Endothelial cell of umbilical vein (primary cell): ENCODE data around the gene HYAL3. TPM values are rescaled to one million over a fixed set of nuclear protein-coding genes. Genes with fewer than 3 reads are reported as not detected.
A peak's percentile ranks its signal among the peaks of the same experiment; 100 is the strongest.

Source experiments
- BruUV-seq: library from RNA; stranded (reverse); fragments of 400-500 nt; replicated peaks from 2 replicates; lab custom pipeline; 2021; lab: Mats Ljungman, UMichigan
- CTCF ChIA-PET: fragments of 300-600, 350-600 bp; sonication (Branson Sonifier 250); formaldehyde crosslinking; loops from one replicate; lab custom pipeline; 2021; ENCODE audit warnings: antibody characterized with exemption, inconsistent platforms; lab: Charles Lee
- POLR2A ChIA-PET: fragments of 300-600, 350-600 bp; sonication (Branson Sonifier 250); formaldehyde crosslinking; loops from one replicate; lab custom pipeline; 2021; ENCODE audit warnings: antibody characterized with exemption, inconsistent platforms; lab: Charles Lee
- DNase-seq: peaks from one replicate; pipeline ENCODE4 v3.0.0-alpha.2; 2011; ENCODE audit warnings: low read depth, low spot score
- FAIRE-seq: peaks from 2 replicates; lab custom pipeline; 2011; peaks lifted over from hg19 to GRCh38; lab: Jason Lieb, UNC
- H2AFZ ChIP-seq: 2 replicates; pipeline ENCODE4 v1.6.0; 2012; ENCODE audit warnings: low read depth, low read length, control low read depth, inconsistent platforms
- H3K27ac ChIP-seq: 2 replicates; pipeline ENCODE4 v1.5.1; 2011; ENCODE audit warnings: low read depth, mild to moderate bottlenecking, control low read depth, low read length, moderate library complexity; ENCODE audit not compliant: insufficient read depth
- H3K27me3 ChIP-seq, 2 experiments: 2 replicates each; pipeline versions ENCODE4 v1.6.0 to v1.6.1; 2011; ENCODE audit warnings: low read length in 2 of 2, mixed read lengths in 1 of 2; ENCODE audit not compliant: control insufficient read depth in 2 of 2, insufficient read depth in 2 of 2
- H3K36me3 ChIP-seq, 2 experiments: 2 replicates in 1 of 2; 3 replicates in 1 of 2; pipeline ENCODE4 v1.5.1; 2011; ENCODE audit warnings: low read length in 2 of 2, mild to moderate bottlenecking in 1 of 2, moderate library complexity in 1 of 2; ENCODE audit not compliant: control insufficient read depth in 2 of 2, insufficient read depth in 2 of 2; ENCODE audit errors: extremely low read depth in 1 of 2
- H3K4me1 ChIP-seq: 3 replicates; pipeline ENCODE4 v1.5.1; 2011; ENCODE audit warnings: mild to moderate bottlenecking, low read length; ENCODE audit not compliant: control insufficient read depth, insufficient read depth; ENCODE audit errors: extremely low read depth
- H3K4me2 ChIP-seq: 2 replicates; pipeline ENCODE4 v1.6.1; 2011; ENCODE audit warnings: low read length, control low read depth, mixed read lengths; ENCODE audit not compliant: insufficient read depth
- H3K4me3 ChIP-seq, 3 experiments: fragments of 200-600 bp in 1 of 3; sonication (generic), shearing (Covaris generic) in 1 of 3; replicated peaks in 1 of 3; 2 replicates each; pipeline ENCODE4 v1.5.1; 2011 to 2016; ENCODE audit warnings: control low read depth in 3 of 3, low read length in 3 of 3, mild to moderate bottlenecking in 2 of 3, inconsistent platforms in 1 of 3, low read depth in 1 of 3, moderate library complexity in 1 of 3; ENCODE audit not compliant: insufficient read depth in 1 of 3
- H3K79me2 ChIP-seq: 2 replicates; pipeline ENCODE4 v1.6.0; 2012; ENCODE audit warnings: low read length, inconsistent platforms; ENCODE audit not compliant: control insufficient read depth, insufficient read depth
- H3K9ac ChIP-seq: replicated peaks from 2 replicates; pipeline ENCODE3; 2011; ENCODE audit warnings: low read length, control low read depth; ENCODE audit not compliant: insufficient read depth; ENCODE audit errors: extremely low read depth
- H3K9me1 ChIP-seq: replicated peaks from 3 replicates; pipeline ENCODE4 v1.6.0; 2011; ENCODE audit warnings: mild to moderate bottlenecking, low read length; ENCODE audit not compliant: control insufficient read depth, insufficient read depth; ENCODE audit errors: extremely low read depth
- H3K9me3 ChIP-seq: replicated peaks from 2 replicates; pipeline ENCODE4 v1.5.1; 2012; ENCODE audit warnings: low read length, inconsistent platforms; ENCODE audit not compliant: control insufficient read depth, insufficient read depth
- H4K20me1 ChIP-seq: replicated peaks from 2 replicates; pipeline ENCODE3; 2011; ENCODE audit warnings: mild to moderate bottlenecking, low read length; ENCODE audit not compliant: control insufficient read depth, insufficient read depth; ENCODE audit errors: extremely low read depth
- EZH2 ChIP-seq: IDR thresholded peaks from 2 replicates; pipeline ENCODE4 v1.6.1; 2012; ENCODE audit warnings: borderline replicate concordance, low read depth, mild to moderate bottlenecking, moderate library complexity, low read length, inconsistent platforms; ENCODE audit not compliant: severe bottlenecking
- JUN ChIP-seq: IDR thresholded peaks from 2 replicates; pipeline ENCODE4 v1.6.1; 2011; ENCODE audit warnings: borderline replicate concordance, low read depth; ENCODE audit not compliant: insufficient read length, insufficient read depth
- MYC ChIP-seq: IDR thresholded peaks from one replicate; pipeline ENCODE4 v1.6.1; 2011; ENCODE audit warnings: mild to moderate bottlenecking, low read depth, low read length
- POLR2AphosphoS5 ChIP-seq: IDR thresholded peaks from 2 replicates; pipeline ENCODE4 v1.6.1; 2012; ENCODE audit warnings: low read depth, mild to moderate bottlenecking, control low read depth, low read length, moderate library complexity; ENCODE audit not compliant: insufficient read depth
- dilution Hi-C: fragments of 300-500 bp; cut with MboI; formaldehyde crosslinking; loops from one replicate; pipeline ENCODE4 v1.15.0; 2019; ENCODE audit warnings: low sequenced_read_pairs; ENCODE audit not compliant: extremely low pct_ligation_motif_present
- intact Hi-C: fragments of 100-400 bp; cut with micrococcal nuclease; formaldehyde crosslinking; loops from one replicate; pipeline ENCODE4 v1.10.0; 2022
- polyA plus RNA-seq, 4 experiments: library from polyadenylated mRNA; depleted of rRNA in 3 of 4; stranded (reverse) in 3 of 4; unstranded in 1 of 4; fragments of >200 nt; gene quantifications; 2 replicates each; pipeline versions ENCODE4 v1.2.1 to v1.2.3, GENCODE V29; 2011 to 2012; ENCODE audit warnings: missing spikeins in 1 of 4
- total RNA-seq: library from RNA; stranded (reverse); gene quantifications from 2 replicates; pipeline ENCODE4 v1.2.3, GENCODE V29; 2021
- TF ChIP-seq, protein P1 (sequence below): IDR thresholded peaks from 2 replicates; pipeline ENCODE4 v1.6.1; 2011; ENCODE audit not compliant: insufficient read depth, insufficient read length
- TF ChIP-seq, protein P2 (sequence below), 2 donors: IDR thresholded peaks; 1 replicate in 1 of 2; 2 replicates in 1 of 2; pipeline ENCODE4 v1.5.1; 2011; ENCODE audit warnings: low read length in 2 of 2, mild to moderate bottlenecking in 2 of 2, moderate library complexity in 2 of 2, control low read depth in 1 of 2, inconsistent platforms in 1 of 2, low read depth in 1 of 2; ENCODE audit not compliant: insufficient read depth in 1 of 2; ENCODE audit errors: extremely low read depth in 1 of 2

Gene HYAL3
- total and polyA plus RNA-seq, 2 donors (not counting 3 experiments of a cell fraction or from before 2014, with no cell fraction given), result 4.8 to 11.5 TPM

DNA sequence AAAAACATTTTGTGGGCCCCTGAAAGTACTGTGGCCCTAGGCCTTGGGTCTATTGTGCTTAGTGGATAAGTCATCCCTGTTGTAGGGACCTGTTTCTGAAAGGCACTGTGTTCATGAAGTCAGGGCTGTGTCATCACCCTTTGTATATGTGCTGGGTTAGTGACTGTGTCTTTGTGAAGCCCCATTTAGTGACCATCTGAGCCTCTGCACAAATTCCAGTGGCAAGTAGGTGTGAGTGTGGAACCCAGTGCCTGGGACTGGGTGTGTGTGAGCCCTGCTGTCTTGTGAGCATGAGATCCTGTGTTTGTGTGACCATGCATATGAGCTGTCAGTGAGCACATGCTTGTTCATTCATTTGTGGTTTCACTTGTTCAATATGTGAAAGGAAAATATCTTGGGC lies 5.4 kb upstream of the HYAL3 start:
- Histone ChIP-seq H2AFZ (no peak overlapping the region), H3K79me2 (no peaks in the 10 kb centered on the region), H3K9me1 (no peaks in the 10 kb centered on the region), H3K36me3 (no peaks in the 10 kb centered on the region), H3K4me3 (no peak overlapping the region), H3K27me3 (no peaks in the 10 kb centered on the region), H4K20me1 (no peaks in the 10 kb centered on the region), H3K27ac (no peak overlapping the region), H3K4me2 (no peak overlapping the region), H3K9me3 (no peaks in the 10 kb centered on the region), H3K4me1 (peaks cover 15% of the 10 kb centered on the region), H3K9ac (no peak overlapping the region)
- ChIA-PET POLR2A (no interaction called here), CTCF (interaction anchor here (1.0 to 6.6 kb wide), 2 partner anchors 10 to 19 kb away, joined by 5 to 48 read pairs; partner anchors contain the start of gene HYAL2)
- TF ChIP-seq JUN, result no peak
- TF ChIP-seq, protein P1, sequence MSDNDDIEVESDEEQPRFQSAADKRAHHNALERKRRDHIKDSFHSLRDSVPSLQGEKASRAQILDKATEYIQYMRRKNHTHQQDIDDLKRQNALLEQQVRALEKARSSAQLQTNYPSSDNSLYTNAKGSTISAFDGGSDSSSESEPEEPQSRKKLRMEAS, result no peak
- no peak for TF ChIP-seq EZH2
- dilution Hi-C loops (no loop called here), intact Hi-C loops (no loop called here)
- FAIRE-seq, result peak; percentile 28
- BruUV-seq, result no TSS peak
- DNase-seq, result no peak

DNA sequence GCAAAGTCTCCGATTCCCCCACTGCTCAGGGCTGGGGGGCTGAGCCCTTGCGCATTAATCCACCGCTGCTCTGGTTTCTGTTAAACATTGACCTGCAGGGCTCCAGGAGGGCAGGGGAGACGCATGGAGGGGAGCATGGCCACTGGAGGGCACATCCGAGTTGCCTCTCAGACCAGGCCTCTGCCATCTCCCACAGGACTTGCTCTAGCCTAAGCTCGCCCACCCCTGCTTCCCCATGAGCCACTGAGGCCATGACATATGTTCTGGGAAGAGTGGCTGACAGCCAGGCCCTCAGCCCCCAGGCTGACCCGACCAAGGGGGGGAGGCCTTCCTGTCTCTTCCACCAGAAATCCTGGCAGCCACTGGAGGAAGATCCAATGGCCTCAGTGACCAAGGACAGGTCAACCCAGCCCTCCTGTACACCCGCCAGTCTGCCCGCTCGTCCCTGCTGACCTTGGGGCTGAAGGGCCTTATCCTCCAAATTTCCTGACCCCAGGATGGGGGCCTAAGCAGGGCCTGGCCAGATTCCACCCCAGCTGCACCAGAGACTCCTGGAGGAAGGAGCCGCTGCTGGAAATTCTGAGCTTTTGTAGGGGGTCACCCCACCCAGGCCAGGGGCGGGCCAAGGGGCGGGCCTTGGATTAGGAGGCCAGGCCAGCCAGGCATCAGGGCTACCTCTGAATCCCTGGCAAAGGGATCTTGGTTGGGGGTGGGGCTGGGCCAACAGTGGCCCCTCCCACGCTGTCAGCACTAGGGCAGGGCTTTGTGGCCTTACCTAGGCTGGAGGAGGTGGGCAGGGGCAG lies 4.0 kb upstream of the HYAL3 start, which contains the start of gene HYAL1:
HYAL1 (minus strand) TSS at position 562 of the 803 bp plus-strand sequence. CDS start 618 bp downstream, outside the sequence.
- no peaks in the 10 kb centered on the region for H3K79me2 ChIP-seq
- ChIA-PET CTCF (interaction anchor here (0.6 to 6.6 kb wide), 3 partner anchors 15 to 77 kb away, joined by 3 to 48 read pairs (median 3); partner anchors contain the start of gene HYAL2), POLR2A (no interaction called here)
- H3K9me3 ChIP-seq, result no peaks in the 10 kb centered on the region
- FAIRE-seq (no peak), DNase-seq (no peak)
- no peak within 1 kb of the TSS for H3K27ac ChIP-seq
- no peaks in the 10 kb centered on the region for H4K20me1 ChIP-seq
- no peak within 1 kb of the TSS for H3K4me3 ChIP-seq
- no peaks in the 10 kb centered on the region for H3K27me3 ChIP-seq
- no peaks in the 10 kb centered on the region for H3K9me1 ChIP-seq
- BruUV-seq, result no TSS peak
- H3K9ac ChIP-seq, result no peak within 1 kb of the TSS
- TF ChIP-seq, protein P2, sequence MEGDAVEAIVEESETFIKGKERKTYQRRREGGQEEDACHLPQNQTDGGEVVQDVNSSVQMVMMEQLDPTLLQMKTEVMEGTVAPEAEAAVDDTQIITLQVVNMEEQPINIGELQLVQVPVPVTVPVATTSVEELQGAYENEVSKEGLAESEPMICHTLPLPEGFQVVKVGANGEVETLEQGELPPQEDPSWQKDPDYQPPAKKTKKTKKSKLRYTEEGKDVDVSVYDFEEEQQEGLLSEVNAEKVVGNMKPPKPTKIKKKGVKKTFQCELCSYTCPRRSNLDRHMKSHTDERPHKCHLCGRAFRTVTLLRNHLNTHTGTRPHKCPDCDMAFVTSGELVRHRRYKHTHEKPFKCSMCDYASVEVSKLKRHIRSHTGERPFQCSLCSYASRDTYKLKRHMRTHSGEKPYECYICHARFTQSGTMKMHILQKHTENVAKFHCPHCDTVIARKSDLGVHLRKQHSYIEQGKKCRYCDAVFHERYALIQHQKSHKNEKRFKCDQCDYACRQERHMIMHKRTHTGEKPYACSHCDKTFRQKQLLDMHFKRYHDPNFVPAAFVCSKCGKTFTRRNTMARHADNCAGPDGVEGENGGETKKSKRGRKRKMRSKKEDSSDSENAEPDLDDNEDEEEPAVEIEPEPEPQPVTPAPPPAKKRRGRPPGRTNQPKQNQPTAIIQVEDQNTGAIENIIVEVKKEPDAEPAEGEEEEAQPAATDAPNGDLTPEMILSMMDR (IDR thresholded peaks at IDR 0.05; ENCODE audit: extremely low read depth in 1 of 2, insufficient read depth in 1 of 2, low read depth in 1 of 2, low read length in 2 of 2), result peak in 1 of 2 donors; percentile 10
- peak; percentile 25 for TF ChIP-seq POLR2AphosphoS5
- no peak for TF ChIP-seq MYC
- intact Hi-C loops, result no loop called here
- dilution Hi-C loops, result no loop called here
- no peak within 1 kb of the TSS for H2AFZ ChIP-seq
- H3K4me1 ChIP-seq, result peaks cover 23% of the 10 kb centered on the region
- H3K36me3 ChIP-seq, result no peaks in the 10 kb centered on the region
- H3K4me2 ChIP-seq, result no peak within 1 kb of the TSS
